GM03348 (cell line): ENCODE measurements around the gene PHLDB2.
A peak's percentile ranks its signal among the peaks of the same experiment; 100 is the strongest.

Source experiments
- DNase-seq: peaks from one replicate; pipeline ENCODE4 v3.0.0; 2012; ENCODE audit warnings: low spot score

The PHLDB2 gene

GRCh38 chr3:111999484-112000324 is 140.6 kb downstream of the PHLDB2 start:
- no peak for DNase-seq

GRCh38 chr3:112000367-112000771 is 141.3 kb downstream of the PHLDB2 start:
- DNase-seq, result no peak

- no peak for DNase-seq
Observed at GRCh38 chr3:112000966-112001365, 141.9 kb downstream of the PHLDB2 start.

GRCh38 chr3:112001526-112001925 is 142.5 kb downstream of the PHLDB2 start:
- DNase-seq, result no peak

GRCh38 chr3:112002096-112002971 is 143.3 kb downstream of the PHLDB2 start:
- DNase-seq, result no peak

GRCh38 chr3:112003321-112004080 is 144.4 kb downstream of the PHLDB2 start:
- no peak for DNase-seq

GRCh38 chr3:112004187-112004586 is 145.1 kb downstream of the PHLDB2 start:
- DNase-seq, result no peak

GRCh38 chr3:112004669-112005068 is 145.6 kb downstream of the PHLDB2 start:
- DNase-seq, result no peak

- DNase-seq, result peak; percentile 20
Observed at GRCh38 chr3:112005091-112005672, 146.1 kb downstream of the PHLDB2 start.

- peak; percentile 47 for DNase-seq
Observed at GRCh38 chr3:112007633-112008032, 148.6 kb downstream of the PHLDB2 start.

GRCh38 chr3:112009670-112010069 is 150.6 kb downstream of the PHLDB2 start:
- no peak for DNase-seq

- no peak for DNase-seq
Observed at GRCh38 chr3:112010636-112011035, 151.6 kb downstream of the PHLDB2 start.

GRCh38 chr3:112011376-112011940 is 152.4 kb downstream of the PHLDB2 start:
- DNase-seq, result no peak

GRCh38 chr3:112012205-112012992 is 153.3 kb downstream of the PHLDB2 start:
- DNase-seq, result no peak

GRCh38 chr3:112013058-112013783 is 154.2 kb downstream of the PHLDB2 start:
- DNase-seq, result peak; percentile 76

GRCh38 chr3:112013784-112014143 is 154.7 kb downstream of the PHLDB2 start:
- DNase-seq, result no peak

- no peak for DNase-seq
Observed at GRCh38 chr3:112017091-112017490, 158.0 kb downstream of the PHLDB2 start.

- DNase-seq, result no peak
Observed at GRCh38 chr3:112018712-112019111, 159.6 kb downstream of the PHLDB2 start.

- DNase-seq, result no peak
Observed at GRCh38 chr3:112019716-112020115, 160.7 kb downstream of the PHLDB2 start.

- DNase-seq, result no peak
Observed at GRCh38 chr3:112020674-112021085, 161.6 kb downstream of the PHLDB2 start.
